PC-9 (cell line): Measurements from ENCODE around the gene PIAS3. TPM values are rescaled to one million over a fixed set of nuclear protein-coding genes. Genes with fewer than 3 reads are reported as not detected.

ENCODE experiments used
- BruUV-seq: library from RNA; stranded (reverse); fragments of 400-500 nt; replicated peaks from 2 replicates; lab custom pipeline; 2021; lab: Mats Ljungman, UMichigan
- CTCF ChIA-PET: fragments of 300-600 bp; sonication (Branson Sonifier 250); formaldehyde crosslinking; loops from one replicate; lab custom pipeline; 2022; ENCODE audit warnings: antibody characterized with exemption; lab: Charles Lee
- POLR2A ChIA-PET: fragments of 300-600 bp; sonication (Branson Sonifier 250); formaldehyde crosslinking; loops from one replicate; lab custom pipeline; 2022; ENCODE audit warnings: antibody characterized with exemption; ENCODE audit not compliant: unreplicated experiment; lab: Charles Lee
- DNase-seq, 2 experiments: peaks; one replicate each; pipeline versions ENCODE4 v3.0.0 to v3.0.0-alpha.2; 2015 to 2022; ENCODE audit warnings: mixed read lengths in 1 of 2
- H2AFZ ChIP-seq: fragments of 200-600 bp; sonication (generic); 2 replicates; pipeline ENCODE4 v1.8.1; 2017; ENCODE audit warnings: antibody characterized with exemption
- H3F3A ChIP-seq: fragments of 200-600 bp; sonication (generic); 2 replicates; pipeline ENCODE4 v1.8.1; 2017; ENCODE audit warnings: antibody characterized with exemption, mild to moderate bottlenecking, low read depth; ENCODE audit not compliant: insufficient read depth
- H3K27ac ChIP-seq: fragments of 200-600 bp; sonication (generic); 2 replicates; pipeline ENCODE4 v1.6.1; 2016; ENCODE audit warnings: mixed run types
- H3K27me3 ChIP-seq: fragments of 200-600 bp; sonication (generic); 2 replicates; pipeline ENCODE4 v1.6.1; 2016; ENCODE audit warnings: low read depth, mixed run types; ENCODE audit not compliant: insufficient read depth
- H3K36me3 ChIP-seq: fragments of 200-600 bp; sonication (generic); 2 replicates; pipeline ENCODE4 v1.6.1; 2016; ENCODE audit warnings: low read depth, mixed run types
- H3K4me1 ChIP-seq: fragments of 200-600 bp; sonication (generic); replicated peaks from 2 replicates; pipeline ENCODE4 v1.6.1; 2016; ENCODE audit warnings: mixed run types; ENCODE audit not compliant: insufficient read depth
- H3K4me2 ChIP-seq: fragments of 200-600 bp; sonication (generic); 2 replicates; pipeline ENCODE4 v1.6.1; 2017; ENCODE audit warnings: mixed run types
- H3K4me3 ChIP-seq: fragments of 200-600 bp; sonication (generic); 2 replicates; pipeline ENCODE4 v1.6.1; 2016; ENCODE audit warnings: mixed run types
- H3K79me2 ChIP-seq: fragments of 200-600 bp; sonication (generic); 2 replicates; pipeline ENCODE4 v1.6.1; 2017; ENCODE audit warnings: low read depth, mixed run types
- H3K9me2 ChIP-seq: fragments of 200-600 bp; sonication (generic); 2 replicates; pipeline ENCODE4 v1.8.1; 2017; ENCODE audit warnings: mild to moderate bottlenecking; ENCODE audit not compliant: insufficient read depth
- H3K9me3 ChIP-seq: fragments of 200-600 bp; sonication (generic); 2 replicates; pipeline ENCODE4 v1.8.1; 2016; ENCODE audit warnings: low read depth; ENCODE audit not compliant: insufficient read depth
- H4K20me1 ChIP-seq: fragments of 200-600 bp; sonication (generic); 2 replicates; pipeline ENCODE4 v1.8.1; 2017; ENCODE audit not compliant: insufficient read depth
- CTCF ChIP-seq: fragments of 200-600 bp; sonication (generic); conservative IDR thresholded peaks from 2 replicates; pipeline ENCODE4 v1.6.1; 2017; ENCODE audit warnings: mixed run types, antibody characterized with exemption, mild to moderate bottlenecking, moderate library complexity
- EZH2 ChIP-seq: fragments of 200-600 bp; sonication (generic); IDR thresholded peaks from 2 replicates; pipeline ENCODE4 v1.8.0; 2017; ENCODE audit warnings: antibody characterized with exemption, low read depth
- intact Hi-C: fragments of 100-400 bp; cut with micrococcal nuclease; formaldehyde crosslinking; loops from one replicate; pipeline ENCODE4 v1.10.0; 2022; ENCODE audit not compliant: unreplicated experiment
- total RNA-seq: library from RNA; stranded (reverse); gene quantifications from 2 replicates; pipeline ENCODE4 v1.2.3, GENCODE V29; 2021

PIAS3 gene
- total RNA-seq, 1 experiment from 2014 or later: 57.8 TPM

- TF ChIP-seq EZH2: no peak
- TF ChIP-seq CTCF: no peak
- CTCF ChIA-PET: interaction anchor here (0.6 kb wide), 2 partner anchors 10 to 11 kb away, joined by 5 to 8 read pairs; no protein-coding TSS in a partner anchor
- H3K27ac ChIP-seq: no peak overlapping the region
- no peaks in the 10 kb centered on the region for H3K9me2 ChIP-seq
- no peaks in the 10 kb centered on the region for H4K20me1 ChIP-seq
- no TSS peak for BruUV-seq
- H3K4me2 ChIP-seq: no peak overlapping the region
- DNase-seq: no peak
- POLR2A ChIA-PET: no interaction called here
- no peaks in the 10 kb centered on the region for H3K9me3 ChIP-seq
- peaks cover 7% of the 10 kb centered on the region; the same call in 1 of the 2 replicates for H3K36me3 ChIP-seq
- intact Hi-C loops: no loop called here
- H3K4me1 ChIP-seq: 0 out of 2 replicates have a peak, but pooled peaks cover 3% of the 10 kb centered on the region
- no peaks in the 10 kb centered on the region for H3K27me3 ChIP-seq
- no peaks in the 10 kb centered on the region for H3K79me2 ChIP-seq
- H3K4me3 ChIP-seq: no peak overlapping the region
- no peak overlapping the region for H2AFZ ChIP-seq
- H3F3A ChIP-seq: no peaks in the 10 kb centered on the region; the same call in 1 of the 2 replicates
Measured at GRCh38 chr1:145906954-145907753, 48.3 kb upstream of the PIAS3 start.

GRCh38 chr1:145901312-145902021 is 42.6 kb upstream of the PIAS3 start:
- Histone ChIP-seq H3K27me3 (no peaks in the 10 kb centered on the region), H3K79me2 (no peaks in the 10 kb centered on the region), H3K36me3 (no peaks in the 10 kb centered on the region), H3F3A (no peaks in the 10 kb centered on the region), H3K4me3 (no peak overlapping the region), H2AFZ (no peak overlapping the region), H3K4me1 (no peaks in the 10 kb centered on the region), H3K27ac (no peak overlapping the region), H4K20me1 (no peaks in the 10 kb centered on the region), H3K9me2 (no peaks in the 10 kb centered on the region), H3K4me2 (no peak overlapping the region), H3K9me3 (no peaks in the 10 kb centered on the region)
- intact Hi-C loops: no loop called here
- BruUV-seq: no TSS peak
- ChIA-PET CTCF (no interaction called here), POLR2A (no interaction called here)
- TF ChIP-seq EZH2 (no peak), CTCF (no peak)
- no peak for DNase-seq

GRCh38 chr1:145898756-145899155 is 39.9 kb upstream of the PIAS3 start:
- Histone ChIP-seq H3K27me3 (no peaks in the 10 kb centered on the region), H3K27ac (no peak overlapping the region), H3F3A (no peaks in the 10 kb centered on the region), H2AFZ (no peak overlapping the region), H3K4me3 (no peak overlapping the region), H3K36me3 (no peaks in the 10 kb centered on the region), H3K9me3 (no peaks in the 10 kb centered on the region), H3K79me2 (no peaks in the 10 kb centered on the region), H4K20me1 (no peaks in the 10 kb centered on the region), H3K4me1 (0 out of 2 replicates have a peak, but pooled peaks cover under 1% of the 10 kb centered on the region), H3K4me2 (no peak overlapping the region), H3K9me2 (no peaks in the 10 kb centered on the region)
- POLR2A ChIA-PET: no interaction called here
- no TSS peak for BruUV-seq
- no peak for TF ChIP-seq CTCF
- no peak for TF ChIP-seq EZH2
- CTCF ChIA-PET: no interaction called here
- intact Hi-C loops: no loop called here
- DNase-seq: no peak
